Measurements from ENCODE around the gene MUC6. TPM values are rescaled to one million over a fixed set of nuclear protein-coding genes. Genes with fewer than 3 reads are reported as not detected.

The MUC6 gene
- total RNA-seq, 1 donor from 2014 or later, result under 0.01 TPM

- no peak for DNase-seq
Observed at GRCh38 chr11:1009371-1009770, 27.1 kb downstream of the MUC6 start.

GRCh38 chr11:1008803-1009145 is 27.7 kb downstream of the MUC6 start:
- DNase-seq, result no peak

- DNase-seq, result no peak
Observed at GRCh38 chr11:1008001-1008802, 28.3 kb downstream of the MUC6 start.

GRCh38 chr11:1007279-1007678 is 29.2 kb downstream of the MUC6 start:
- DNase-seq, result no peak

- DNase-seq, result no peak
Observed at GRCh38 chr11:1006762-1007161, 29.8 kb downstream of the MUC6 start.

- no peak for DNase-seq
Observed at GRCh38 chr11:1005928-1006327, 30.6 kb downstream of the MUC6 start.

GRCh38 chr11:1003159-1003558 is 33.4 kb downstream of the MUC6 start:
- DNase-seq, result no peak

GRCh38 chr11:1002406-1002984 is 34.0 kb downstream of the MUC6 start:
- DNase-seq, result no peak

- no peak for DNase-seq
Observed at GRCh38 chr11:1001617-1002405, 34.7 kb downstream of the MUC6 start.

- no peak for DNase-seq
Observed at GRCh38 chr11:1000357-1001278, 35.9 kb downstream of the MUC6 start.

- no peak for DNase-seq
Observed at GRCh38 chr11:999009-999408, 37.5 kb downstream of the MUC6 start.

GRCh38 chr11:997907-998306 is 38.6 kb downstream of the MUC6 start:
- DNase-seq, result no peak

GRCh38 chr11:996681-997080 is 39.8 kb downstream of the MUC6 start:
- DNase-seq, result no peak

- DNase-seq, result no peak
Observed at GRCh38 chr11:995752-996420, 40.6 kb downstream of the MUC6 start.

GRCh38 chr11:995044-995751 is 41.3 kb downstream of the MUC6 start:
- no peak for DNase-seq

GRCh38 chr11:993632-994167 is 42.8 kb downstream of the MUC6 start:
- no peak for DNase-seq

GRCh38 chr11:992577-992976 is 43.9 kb downstream of the MUC6 start:
- no peak for DNase-seq

- DNase-seq, result no peak
Observed at GRCh38 chr11:991711-992307, 44.7 kb downstream of the MUC6 start.

GRCh38 chr11:991034-991433 is 45.5 kb downstream of the MUC6 start:
- DNase-seq, result no peak

- no peak for DNase-seq
Observed at GRCh38 chr11:990101-990500, 46.4 kb downstream of the MUC6 start.
